GF-D8 (cell line): Measurements from ENCODE around the gene NEURL1.
"Not testable (repeated sequence)": the region's sequence is repeated elsewhere in the genome, so short reads cannot be mapped to it uniquely, and the experiment has no call there.

Experiments
- DNase-seq: peaks from one replicate; lab custom pipeline; 2025; lab: John Stamatoyannopoulos, UW

The NEURL1 gene

GRCh38 chr10:103608056-103608455, 114.6 kb downstream of the NEURL1 start:
- not testable (repeated sequence) for DNase-seq

DNA sequence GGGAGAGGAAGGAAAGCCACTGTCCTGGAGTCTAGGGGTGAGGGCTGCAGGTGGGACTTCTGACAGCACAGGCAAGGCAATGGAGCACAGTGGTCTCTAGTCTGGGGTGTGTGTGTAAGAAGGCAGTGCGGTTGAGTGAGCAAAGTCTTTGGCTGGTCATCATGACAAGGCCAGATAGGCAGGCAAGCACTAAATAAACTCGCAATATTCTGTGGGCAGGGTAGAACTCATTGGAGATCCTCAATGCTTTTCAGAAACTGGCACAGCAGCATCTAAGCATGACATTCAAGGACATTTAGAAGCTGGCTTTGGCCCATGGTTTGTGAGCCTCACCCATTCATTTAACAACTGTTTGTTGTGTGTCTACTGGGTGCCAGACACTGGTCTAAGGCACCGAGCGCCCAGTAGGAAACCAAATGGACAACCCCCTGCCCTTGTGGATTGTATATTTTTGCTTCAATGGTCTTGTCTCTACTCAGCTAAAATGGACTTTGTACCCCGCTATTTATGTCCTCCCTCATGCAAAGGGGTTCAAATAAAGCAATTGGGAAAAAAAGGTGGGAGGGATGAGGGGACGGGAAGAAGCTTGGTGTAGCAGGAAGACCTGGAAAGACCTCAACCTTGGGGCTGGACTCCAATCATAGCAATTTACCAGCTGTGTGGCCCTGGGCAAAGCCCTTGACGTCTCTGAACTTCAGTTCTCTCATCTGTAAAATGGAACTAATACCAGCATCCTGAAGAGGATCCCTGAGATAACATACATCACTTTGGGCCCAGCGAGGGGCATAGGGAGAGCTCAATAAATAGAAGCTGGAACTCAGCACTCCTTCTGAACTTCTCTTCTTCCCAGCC, 116.0 kb downstream of the NEURL1 start:
- DNase-seq, result no peak

DNA sequence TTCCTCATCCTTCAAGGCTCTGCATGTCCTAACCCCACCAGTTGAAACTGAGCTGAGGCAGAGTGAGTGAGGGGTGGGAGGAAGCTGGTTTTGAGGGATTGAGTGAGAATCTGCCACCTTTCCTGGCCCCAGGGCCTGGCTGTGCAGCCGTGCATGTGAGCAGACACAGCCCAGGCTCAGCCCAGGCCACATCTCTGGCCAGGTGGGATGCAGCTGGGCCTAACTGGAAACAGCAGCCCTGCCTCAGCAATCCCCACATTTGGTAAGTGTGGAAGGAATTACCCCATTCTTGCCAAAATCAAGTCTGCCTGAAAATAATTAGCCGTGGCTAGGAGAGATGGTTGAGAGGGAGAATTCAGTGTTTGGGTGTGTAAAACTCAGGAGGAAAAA, 116.6 kb downstream of the NEURL1 start:
- DNase-seq, result no peak

DNA sequence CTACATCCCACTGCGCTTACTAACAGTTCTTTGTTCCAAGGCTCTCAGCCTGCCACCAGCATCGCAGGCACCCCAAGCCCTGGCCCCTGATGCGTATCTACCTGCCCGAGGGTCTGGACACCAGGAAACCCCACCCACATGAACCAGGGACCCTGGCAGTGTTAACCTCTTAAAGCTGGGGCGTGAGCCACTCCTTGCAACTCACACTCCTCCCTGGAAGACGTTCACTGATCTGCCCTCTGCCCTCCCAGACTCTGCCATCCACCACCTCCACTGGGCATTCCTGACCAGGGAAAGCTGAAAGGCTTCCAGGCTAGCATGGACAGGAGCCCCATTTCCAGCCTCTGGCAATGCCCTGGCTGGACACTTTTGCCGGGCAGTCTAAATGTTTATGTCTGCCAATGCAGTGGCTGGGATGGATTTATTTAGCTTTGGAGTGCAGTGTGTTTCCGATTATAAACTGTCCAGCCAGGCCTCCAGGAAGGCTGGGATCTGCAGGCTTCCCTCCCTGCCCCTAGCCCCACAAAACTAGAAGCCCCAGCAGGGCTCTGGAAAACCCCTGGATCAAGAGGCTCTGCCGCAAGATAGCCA, 117.5 kb downstream of the NEURL1 start:
- no peak for DNase-seq

DNA sequence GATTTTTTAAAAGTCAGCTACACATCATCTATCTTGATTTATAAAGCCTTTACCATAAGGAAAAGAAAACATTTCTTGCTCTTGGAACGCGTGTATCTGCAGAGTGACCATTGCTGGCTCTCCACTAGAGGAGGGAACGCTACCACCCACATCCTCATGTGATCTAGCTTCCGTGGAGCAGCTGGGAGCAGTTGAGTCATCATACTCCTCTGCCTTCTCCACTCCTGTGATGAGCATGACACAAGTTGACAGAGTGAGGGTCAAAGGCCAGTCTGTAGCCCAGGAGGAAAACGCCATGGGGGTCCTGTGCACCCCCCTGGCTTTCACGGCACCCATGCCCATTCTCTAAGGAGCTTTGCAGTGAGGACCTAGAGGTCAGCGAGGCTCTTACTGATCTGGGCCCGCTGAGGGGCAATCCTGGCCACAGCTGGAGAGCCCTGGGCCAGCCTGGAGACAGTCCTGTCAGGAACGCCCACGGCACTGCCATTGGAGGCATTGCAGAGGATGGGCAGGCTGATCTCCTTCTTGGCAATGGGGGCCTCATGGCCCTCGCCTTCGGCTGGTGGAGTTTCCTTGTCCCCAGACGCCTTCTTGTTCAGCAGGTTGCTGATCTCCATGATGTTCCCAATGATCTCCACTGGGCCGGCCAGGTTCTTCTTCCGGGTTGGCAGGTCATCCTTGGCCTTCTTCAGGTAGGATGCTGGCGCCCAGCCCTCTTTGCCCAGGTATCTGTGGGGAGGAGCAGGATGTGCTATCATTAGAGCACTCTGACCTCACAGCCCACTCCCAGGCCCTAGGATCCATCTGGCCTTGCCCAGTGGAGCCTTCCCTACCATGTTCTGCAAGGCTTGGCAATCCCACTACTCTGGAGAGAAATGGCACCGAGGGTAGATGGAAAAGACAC, 119.2 kb downstream of the NEURL1 start:
- DNase-seq, result no peak

- DNase-seq, result no peak
Observed at GRCh38 chr10:103613616-103614015, 120.1 kb downstream of the NEURL1 start.

DNA sequence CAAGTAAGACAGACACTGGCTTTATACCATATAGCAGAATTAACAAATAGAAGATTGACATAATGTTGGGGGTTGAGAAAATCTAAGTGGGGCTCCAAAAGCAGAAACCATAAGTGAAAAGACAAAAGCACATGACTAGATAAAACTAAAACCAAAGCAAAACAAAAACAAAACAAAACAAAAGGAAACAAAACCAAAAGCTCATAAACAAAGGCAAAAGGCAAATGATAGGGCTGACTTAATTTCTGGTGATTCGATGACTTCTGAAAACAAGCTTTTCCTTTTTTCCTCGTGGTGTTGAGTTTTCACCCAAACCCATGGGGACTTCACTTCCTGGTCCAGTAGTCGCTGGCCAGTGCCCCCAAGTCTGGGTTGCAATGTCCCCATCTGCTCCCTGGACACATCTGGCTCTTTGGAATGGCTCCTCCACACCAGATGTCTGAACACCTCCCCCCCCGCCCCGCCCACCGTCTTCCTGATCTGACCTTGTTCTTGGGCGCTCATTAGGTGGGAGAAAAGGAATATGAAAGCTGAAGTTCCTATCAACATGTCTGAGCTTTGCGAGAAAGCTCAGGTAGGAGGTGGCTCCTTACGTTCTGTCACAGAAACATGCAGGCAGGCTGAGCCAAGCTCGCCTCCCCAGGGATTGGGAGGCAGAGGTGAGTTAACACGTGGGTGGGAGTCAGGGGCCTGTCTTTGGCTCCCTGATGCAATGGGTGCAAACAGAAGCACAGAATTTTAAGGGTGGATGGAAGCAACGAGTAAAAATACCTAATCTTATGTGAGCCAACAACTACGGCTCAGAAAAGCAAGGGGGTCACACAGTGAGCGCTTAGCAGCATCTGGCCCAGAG, 121.0 kb downstream of the NEURL1 start:
- no peak for DNase-seq

- peak; percentile 81 for DNase-seq
Observed at GRCh38 chr10:103616705-103617601, 123.4 kb downstream of the NEURL1 start.

- DNase-seq, result no peak
Observed at GRCh38 chr10:103617602-103618385, 124.3 kb downstream of the NEURL1 start.

DNA sequence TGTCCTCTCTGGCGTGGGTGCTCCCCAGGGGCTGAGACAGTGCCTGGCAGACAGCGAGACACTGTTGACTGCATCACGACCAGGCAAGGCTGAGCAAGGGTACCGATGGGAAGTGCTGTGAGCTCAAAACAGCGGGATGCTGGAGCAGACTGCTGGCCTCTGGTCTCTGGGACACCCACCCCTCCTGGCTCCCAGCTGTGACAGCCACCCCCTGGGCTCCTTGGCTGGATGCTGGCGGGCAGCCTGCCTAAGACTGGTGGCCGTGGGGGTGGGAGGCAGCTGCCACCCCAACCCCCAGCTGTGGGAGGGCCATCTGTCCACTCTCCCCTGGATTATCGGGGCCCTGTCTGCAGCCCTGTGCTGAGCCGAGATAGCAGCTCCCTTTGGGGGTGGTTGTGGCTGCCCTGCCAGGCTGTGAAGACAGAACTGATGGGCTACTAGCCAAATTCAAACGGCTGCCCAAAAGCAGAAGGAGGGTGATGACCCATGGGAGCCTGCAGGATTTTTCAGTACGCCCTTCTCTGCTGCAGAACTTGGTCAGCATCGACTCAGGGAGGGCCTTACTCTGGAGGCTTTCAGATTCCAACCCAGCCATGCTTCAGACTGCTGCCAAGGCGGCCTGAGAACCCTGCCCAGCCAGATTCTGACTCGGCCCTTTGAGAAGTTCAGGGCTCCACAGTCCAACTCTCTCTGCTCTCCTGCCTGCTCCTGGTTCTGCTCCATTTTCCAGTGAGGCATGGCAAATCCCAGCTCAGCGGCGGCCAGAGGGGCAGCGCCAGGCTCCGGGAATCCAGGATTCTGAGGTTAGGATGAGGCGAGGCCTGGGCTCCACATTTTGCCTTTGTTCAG, 125.3 kb downstream of the NEURL1 start:
- DNase-seq, result peak; percentile 75

DNA sequence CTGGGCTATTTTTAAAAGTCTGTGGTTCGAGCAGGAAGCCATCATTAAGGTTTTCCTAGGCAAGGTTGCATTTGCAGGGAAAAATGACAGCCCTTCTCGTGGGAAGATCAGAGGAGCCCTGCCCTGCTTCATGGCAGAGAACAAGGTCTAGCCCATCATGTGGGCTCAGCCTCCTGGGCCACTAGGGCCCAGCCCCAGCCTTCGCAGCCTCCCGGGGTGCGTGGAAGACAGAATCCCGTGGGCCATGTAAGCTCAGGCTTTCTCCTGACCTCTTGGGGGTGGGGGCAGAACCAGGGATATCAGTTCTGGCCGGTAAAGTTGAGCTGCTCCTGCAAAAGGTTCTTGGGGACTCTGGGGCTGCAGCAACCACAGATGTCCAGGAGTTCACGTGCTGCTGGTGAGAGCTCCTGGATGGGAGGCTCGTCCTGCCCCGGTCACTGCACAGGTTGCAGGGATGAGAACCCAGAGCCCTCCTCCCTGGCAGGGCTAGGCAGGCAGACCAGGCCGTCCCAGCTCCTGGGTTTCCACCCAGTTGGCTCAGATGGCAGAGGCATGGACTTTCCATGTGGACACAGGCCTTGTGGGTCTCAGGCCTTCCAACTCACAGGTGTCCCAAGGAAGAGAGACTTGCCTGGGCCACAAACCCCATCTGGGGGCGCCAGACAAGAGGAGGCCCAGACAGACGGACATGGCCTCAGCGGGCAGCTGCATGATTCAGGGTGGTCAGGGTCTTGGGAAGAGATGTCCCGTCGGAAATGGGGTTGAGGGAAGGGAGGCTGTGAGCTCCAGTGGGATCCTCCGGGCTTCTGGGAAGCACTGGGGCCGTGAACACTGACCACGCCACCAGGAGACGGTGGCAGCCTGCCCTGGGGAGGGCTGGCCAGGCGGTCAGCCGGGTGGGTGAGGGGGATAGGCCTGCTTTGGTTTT, 126.2 kb downstream of the NEURL1 start:
- no peak for DNase-seq

- DNase-seq, result no peak
Observed at GRCh38 chr10:103620352-103620740, 126.8 kb downstream of the NEURL1 start.

DNA sequence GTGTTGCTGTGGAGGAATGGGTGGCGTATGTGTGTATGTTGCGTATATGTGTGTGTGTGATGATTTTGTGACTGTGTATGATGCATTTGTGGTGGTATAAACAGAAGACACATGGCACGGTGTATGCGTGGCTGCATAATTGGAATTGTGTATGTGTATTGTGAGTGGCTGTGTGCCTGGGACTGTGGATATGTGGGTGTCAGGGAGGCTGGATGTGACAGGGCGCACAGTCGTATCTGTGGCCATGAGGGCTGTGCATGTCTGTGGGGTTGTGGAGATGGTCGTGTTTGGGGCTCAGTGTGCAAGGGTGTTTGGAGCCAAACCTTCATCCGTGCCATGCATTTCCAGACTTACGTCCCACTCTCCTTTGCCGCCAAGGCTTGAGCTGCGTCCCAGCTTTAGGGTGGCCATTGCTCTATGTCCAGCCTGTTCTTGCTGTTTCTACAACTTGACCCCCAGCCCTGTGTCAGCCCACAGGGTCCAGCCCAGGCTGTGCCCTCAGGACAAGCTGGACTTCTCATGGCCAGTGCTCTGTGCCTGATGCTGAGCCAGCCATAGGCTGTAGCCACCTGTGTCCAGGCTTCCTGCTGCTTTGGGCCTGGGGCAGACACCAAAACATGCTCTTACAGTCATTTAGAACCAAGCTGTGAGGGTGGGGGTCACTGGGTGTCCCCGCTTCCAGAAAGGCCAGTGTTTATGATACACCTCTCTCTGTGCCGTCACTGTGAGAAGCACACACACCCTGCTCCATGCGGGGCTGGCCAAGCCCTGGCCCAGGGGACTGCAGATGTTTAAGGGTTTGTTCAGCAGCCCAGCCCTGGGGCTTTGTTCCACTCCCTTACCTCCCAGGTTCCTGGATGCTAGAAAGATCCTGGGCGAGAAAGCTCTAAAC, 127.6 kb downstream of the NEURL1 start:
- no peak for DNase-seq

DNA sequence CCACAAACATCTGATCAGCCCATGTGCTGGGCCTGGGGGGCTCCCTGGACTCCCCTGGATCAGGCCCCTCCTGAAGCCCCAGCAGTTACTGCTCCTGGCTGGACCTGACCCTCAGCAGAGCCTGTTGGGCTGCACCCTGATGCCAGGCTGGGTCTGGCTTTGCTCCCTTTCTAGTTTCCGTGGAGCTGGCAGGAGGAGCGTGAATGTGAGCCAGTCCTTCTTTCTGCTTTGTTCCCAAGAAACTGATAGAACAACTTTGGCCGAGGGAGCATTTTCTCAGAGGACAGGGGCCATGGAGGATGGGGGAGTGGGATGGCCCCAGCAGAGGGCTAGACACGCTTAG, 128.2 kb downstream of the NEURL1 start:
- no peak for DNase-seq

GRCh38 chr10:103622286-103622685, 128.8 kb downstream of the NEURL1 start:
- DNase-seq, result no peak

DNA sequence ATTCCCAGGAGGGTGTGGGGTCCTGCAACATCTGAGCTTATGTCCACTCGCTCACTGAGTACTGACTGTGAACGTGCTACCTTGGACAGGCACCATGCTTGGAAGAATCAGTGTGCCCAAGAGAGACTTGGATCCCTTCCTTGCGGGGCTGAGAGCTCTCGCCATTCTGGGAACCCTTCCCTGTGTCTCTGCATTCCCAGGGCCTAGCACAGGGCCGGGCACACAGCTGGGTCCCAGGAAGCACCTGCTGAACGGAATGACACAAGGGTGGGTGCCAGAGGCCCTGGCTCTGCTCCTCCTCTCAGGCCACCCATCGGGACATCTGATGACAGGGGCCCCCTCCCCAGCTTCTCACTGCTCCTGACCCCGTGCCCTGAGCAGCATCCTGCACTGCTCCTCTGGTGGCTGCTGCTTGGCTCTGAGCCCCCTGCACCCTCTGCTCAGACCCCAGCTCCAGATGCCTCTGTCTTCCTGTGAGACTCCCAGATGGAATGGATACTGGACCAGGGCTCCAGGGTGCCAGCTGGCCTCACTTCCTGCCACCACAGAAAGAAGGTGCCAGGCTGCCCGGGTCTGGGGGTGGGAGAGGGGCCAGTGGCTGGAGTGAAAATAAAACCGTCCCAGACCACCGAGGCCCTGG, 129.6 kb downstream of the NEURL1 start:
- DNase-seq, result no peak
